KMS-11 (cell line): ENCODE results near the gene GRAMD2B.

Experiments
- H2AFZ ChIP-seq: fragments of 200-600 bp; sonication (generic); 2 replicates; pipeline ENCODE4 v1.6.1; 2016; ENCODE audit warnings: antibody characterized with exemption, mixed run types, low read depth
- H3K27ac ChIP-seq: fragments of 200-600 bp; sonication (generic); 2 replicates; pipeline ENCODE4 v1.6.1; 2016; ENCODE audit warnings: mild to moderate bottlenecking, mixed run types
- H3K27me3 ChIP-seq: fragments of 200-600 bp; sonication (generic); 2 replicates; pipeline ENCODE4 v1.6.1; 2017; ENCODE audit warnings: mild to moderate bottlenecking, low read depth, mixed run types, moderate library complexity; ENCODE audit not compliant: insufficient read depth
- H3K36me3 ChIP-seq: fragments of 200-600 bp; sonication (generic); 2 replicates; pipeline ENCODE4 v1.6.1; 2017; ENCODE audit warnings: mild to moderate bottlenecking, mixed run types; ENCODE audit not compliant: insufficient read depth
- H3K4me1 ChIP-seq: fragments of 200-600 bp; sonication (generic); 2 replicates; pipeline ENCODE4 v1.6.1; 2016; ENCODE audit warnings: mild to moderate bottlenecking, low read depth, mixed run types; ENCODE audit not compliant: poor library complexity, severe bottlenecking
- H3K4me2 ChIP-seq: fragments of 200-600 bp; sonication (generic); 2 replicates; pipeline ENCODE4 v1.7.0; 2016; ENCODE audit warnings: mild to moderate bottlenecking, mixed run types
- H3K4me3 ChIP-seq: fragments of 200-600 bp; sonication (generic); IDR thresholded peaks from 2 replicates; pipeline ENCODE4 v1.6.1; 2017; ENCODE audit warnings: low read depth, low read length, mixed read lengths; ENCODE audit not compliant: insufficient read depth
- H3K79me2 ChIP-seq: fragments of 200-600 bp; sonication (generic); 2 replicates; pipeline ENCODE4 v1.6.1; 2016; ENCODE audit warnings: low read depth, mixed run types; ENCODE audit not compliant: insufficient read depth
- H3K9ac ChIP-seq: fragments of 200-600 bp; sonication (generic); 2 replicates; pipeline ENCODE4 v1.6.1; 2016; ENCODE audit warnings: mild to moderate bottlenecking, mixed run types
- H4K20me1 ChIP-seq: fragments of 200-600 bp; sonication (generic); 2 replicates; pipeline ENCODE4 v1.6.1; 2016; ENCODE audit warnings: mild to moderate bottlenecking, mixed run types; ENCODE audit not compliant: insufficient read depth
- CTCF ChIP-seq: fragments of 200-600 bp; sonication (generic); conservative IDR thresholded peaks from 2 replicates; pipeline ENCODE4 v1.6.1; 2017; ENCODE audit warnings: low read depth, mild to moderate bottlenecking, antibody characterized with exemption, low read length, moderate library complexity, mixed read lengths

GRAMD2B gene

GRCh38 chr5:126419102-126419501 is 4.1 kb upstream of the GRAMD2B start:
- H3K36me3 ChIP-seq: no peaks in the 10 kb centered on the region
- no peaks in the 10 kb centered on the region for H3K79me2 ChIP-seq
- no peaks in the 10 kb centered on the region for H3K27me3 ChIP-seq
- no peak overlapping the region for H3K4me2 ChIP-seq
- TF ChIP-seq CTCF: no peak
- H3K27ac ChIP-seq: no peak overlapping the region
- H3K4me1 ChIP-seq: no peaks in the 10 kb centered on the region
- no peak overlapping the region for H2AFZ ChIP-seq
- no peaks in the 10 kb centered on the region for H4K20me1 ChIP-seq
- H3K9ac ChIP-seq: no peak overlapping the region
- H3K4me3 ChIP-seq: no peak overlapping the region

GRCh38 chr5:126428421-126428820 is 5.2 kb downstream of the GRAMD2B start:
- H3K4me1 ChIP-seq: no peaks in the 10 kb centered on the region
- no peak overlapping the region for H3K4me2 ChIP-seq
- TF ChIP-seq CTCF: no peak
- no peaks in the 10 kb centered on the region for H4K20me1 ChIP-seq
- H3K27ac ChIP-seq: no peak overlapping the region
- H3K27me3 ChIP-seq: no peaks in the 10 kb centered on the region
- no peak overlapping the region for H2AFZ ChIP-seq
- no peak overlapping the region for H3K4me3 ChIP-seq
- no peaks in the 10 kb centered on the region for H3K36me3 ChIP-seq
- H3K79me2 ChIP-seq: no peaks in the 10 kb centered on the region
- H3K9ac ChIP-seq: no peak overlapping the region

- no peak overlapping the region for H3K4me3 ChIP-seq
- no peak for TF ChIP-seq CTCF
- no peak overlapping the region for H2AFZ ChIP-seq
- no peak overlapping the region for H3K9ac ChIP-seq
- H3K4me2 ChIP-seq: no peak overlapping the region
- H3K27ac ChIP-seq: no peak overlapping the region
- no peaks in the 10 kb centered on the region for H3K4me1 ChIP-seq
- H3K27me3 ChIP-seq: no peaks in the 10 kb centered on the region
- H3K79me2 ChIP-seq: no peaks in the 10 kb centered on the region
- no peaks in the 10 kb centered on the region for H4K20me1 ChIP-seq
- no peaks in the 10 kb centered on the region for H3K36me3 ChIP-seq
Measured at GRCh38 chr5:126430631-126431030, 7.4 kb downstream of the GRAMD2B start.

GRCh38 chr5:126433701-126434100 is 10.5 kb downstream of the GRAMD2B start:
- Histone ChIP-seq H3K4me2 (no peak overlapping the region), H2AFZ (no peak overlapping the region), H3K27me3 (no peaks in the 10 kb centered on the region), H3K4me1 (peaks cover 8% of the 10 kb centered on the region), H3K79me2 (no peaks in the 10 kb centered on the region), H3K27ac (no peak overlapping the region), H3K36me3 (no peaks in the 10 kb centered on the region), H3K4me3 (no peak overlapping the region), H4K20me1 (no peaks in the 10 kb centered on the region), H3K9ac (no peak overlapping the region)
- no peak for TF ChIP-seq CTCF

- no peak overlapping the region for H2AFZ ChIP-seq
- TF ChIP-seq CTCF: no peak
- no peak overlapping the region for H3K27ac ChIP-seq
- no peak overlapping the region for H3K4me2 ChIP-seq
- H3K27me3 ChIP-seq: no peaks in the 10 kb centered on the region
- H3K36me3 ChIP-seq: no peaks in the 10 kb centered on the region
- peaks cover 8% of the 10 kb centered on the region for H3K4me1 ChIP-seq
- H3K9ac ChIP-seq: no peak overlapping the region
- H3K4me3 ChIP-seq: no peak overlapping the region
- H4K20me1 ChIP-seq: no peaks in the 10 kb centered on the region
- H3K79me2 ChIP-seq: no peaks in the 10 kb centered on the region
Measured at GRCh38 chr5:126435261-126435660, 12.1 kb downstream of the GRAMD2B start.
